ENCODE results near the gene SUGCT.

- TF ChIP-seq CTCF (IDR thresholded peaks at IDR 0.05; ENCODE audit: low read depth, low read length) (no peak), EZH2phosphoT487 (IDR thresholded peaks at IDR 0.05; ENCODE audit: low read depth) (no peak)
These were observed 222.3 kb downstream of the SUGCT start for GRCh38 chr7:40356871-40357709.
